ENCODE measurements around the gene ACTL7B. TPM values are rescaled to one million over a fixed set of nuclear protein-coding genes. Genes with fewer than 3 reads are reported as not detected.

Gene ACTL7B
- total and polyA plus RNA-seq, 2 of the 4 experiments (the other 2 are of a cell fraction) = not detected

DNA sequence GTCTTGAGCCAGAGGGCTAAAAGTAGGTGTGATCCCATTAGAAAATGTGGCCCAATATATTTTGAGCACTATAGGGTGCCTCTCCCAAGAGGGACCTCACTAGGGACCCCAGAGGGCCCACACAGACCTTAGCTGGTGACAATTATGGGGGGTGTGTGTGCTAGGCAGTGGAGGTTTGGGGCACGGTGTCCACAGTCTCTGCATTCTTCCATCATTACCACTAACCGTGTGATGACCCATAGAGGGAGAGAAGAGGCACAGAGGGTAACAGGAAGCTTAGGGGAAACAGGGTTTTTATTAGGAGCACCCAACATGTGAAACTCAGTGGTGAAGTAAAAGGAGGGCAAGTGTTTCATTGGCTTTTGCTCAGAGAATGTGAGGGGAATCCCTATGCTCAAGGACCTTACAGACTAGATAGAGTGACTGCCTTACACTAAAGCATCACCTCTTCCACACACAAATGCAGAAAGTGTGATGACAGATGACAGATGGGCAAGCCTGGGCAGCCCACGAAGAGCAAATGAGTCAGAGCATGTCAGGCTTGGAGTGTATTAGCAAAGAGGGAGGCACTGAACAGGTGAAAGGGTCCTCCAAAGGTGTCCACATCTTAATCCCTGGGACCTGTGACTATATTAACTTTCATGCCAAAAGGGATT lies 3.8 kb upstream of the ACTL7B start:
- Histone ChIP-seq H2AK9ac (replicated peaks; ENCODE audit: low read depth, low read length, poor library complexity) (no peak overlapping the region), H2BK15ac (ENCODE audit: low read depth, low read length) (no peak overlapping the region), H3K9me3 (ENCODE audit: control insufficient read depth, insufficient read depth, low read length) (no peaks in the 10 kb centered on the region), H4K91ac (ENCODE audit: insufficient read depth, low read depth, low read length) (no peak overlapping the region), H3K9me1 (ENCODE audit: insufficient read depth, low read length) (no peaks in the 10 kb centered on the region), H3K56ac (ENCODE audit: extremely low read depth, insufficient read depth, low read length) (no peak overlapping the region), H4K20me1 (ENCODE audit: insufficient read depth, low read length) (no peaks in the 10 kb centered on the region), H4K5ac (ENCODE audit: low read depth, low read length) (no peak overlapping the region), H3K36me3 (ENCODE audit: control insufficient read depth, insufficient read depth, low read length) (no peaks in the 10 kb centered on the region), H3K79me1 (ENCODE audit: low read depth in 1 of 2, low read length in 2 of 2) (no peaks in the 10 kb centered on the region), H4K8ac (ENCODE audit: low read depth in 2 of 2, low read length in 2 of 2) (no peak overlapping the region), H3K4ac (ENCODE audit: low read depth, low read length) (no peak overlapping the region), H3K27me3 (ENCODE audit: control insufficient read depth, insufficient read depth, low read length) (peaks cover 2% of the 10 kb centered on the region), H2BK20ac (ENCODE audit: low read depth, low read length) (no peak overlapping the region), H3K4me3 (ENCODE audit: insufficient read depth, low read depth, low read length) (no peak overlapping the region), H3K9ac (ENCODE audit: low read depth, low read length) (no peak overlapping the region), H2BK120ac (ENCODE audit: low read depth, low read length) (no peak overlapping the region), H3K23ac (ENCODE audit: low read depth, low read length) (no peak overlapping the region), H2BK5ac (ENCODE audit: low read depth, low read length, poor library complexity, severe bottlenecking) (no peak overlapping the region), H3K14ac (replicated peaks; ENCODE audit: low read depth, low read length) (no peak overlapping the region), H3K4me1 (ENCODE audit: control insufficient read depth, insufficient read depth, low read length) (no peaks in the 10 kb centered on the region), H2AFZ (replicated peaks; ENCODE audit: low read length, poor library complexity) (no peak overlapping the region), H3K18ac (ENCODE audit: low read depth, low read length) (no peak overlapping the region), H3K4me2 (ENCODE audit: low read depth, low read length) (no peak overlapping the region), H2AK5ac (ENCODE audit: low read depth, low read length) (no peak overlapping the region), H3K27ac (ENCODE audit: insufficient read depth, low read length) (no peak overlapping the region)
- DNase-seq (no peak), ATAC-seq (ENCODE audit: low read depth) (no peak)
- TF ChIP-seq, protein P1, sequence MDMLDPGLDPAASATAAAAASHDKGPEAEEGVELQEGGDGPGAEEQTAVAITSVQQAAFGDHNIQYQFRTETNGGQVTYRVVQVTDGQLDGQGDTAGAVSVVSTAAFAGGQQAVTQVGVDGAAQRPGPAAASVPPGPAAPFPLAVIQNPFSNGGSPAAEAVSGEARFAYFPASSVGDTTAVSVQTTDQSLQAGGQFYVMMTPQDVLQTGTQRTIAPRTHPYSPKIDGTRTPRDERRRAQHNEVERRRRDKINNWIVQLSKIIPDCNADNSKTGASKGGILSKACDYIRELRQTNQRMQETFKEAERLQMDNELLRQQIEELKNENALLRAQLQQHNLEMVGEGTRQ (IDR thresholded peaks at IDR 0.05; ENCODE audit: low read depth, low read length) = no peak
- TF ChIP-seq, protein P2, sequence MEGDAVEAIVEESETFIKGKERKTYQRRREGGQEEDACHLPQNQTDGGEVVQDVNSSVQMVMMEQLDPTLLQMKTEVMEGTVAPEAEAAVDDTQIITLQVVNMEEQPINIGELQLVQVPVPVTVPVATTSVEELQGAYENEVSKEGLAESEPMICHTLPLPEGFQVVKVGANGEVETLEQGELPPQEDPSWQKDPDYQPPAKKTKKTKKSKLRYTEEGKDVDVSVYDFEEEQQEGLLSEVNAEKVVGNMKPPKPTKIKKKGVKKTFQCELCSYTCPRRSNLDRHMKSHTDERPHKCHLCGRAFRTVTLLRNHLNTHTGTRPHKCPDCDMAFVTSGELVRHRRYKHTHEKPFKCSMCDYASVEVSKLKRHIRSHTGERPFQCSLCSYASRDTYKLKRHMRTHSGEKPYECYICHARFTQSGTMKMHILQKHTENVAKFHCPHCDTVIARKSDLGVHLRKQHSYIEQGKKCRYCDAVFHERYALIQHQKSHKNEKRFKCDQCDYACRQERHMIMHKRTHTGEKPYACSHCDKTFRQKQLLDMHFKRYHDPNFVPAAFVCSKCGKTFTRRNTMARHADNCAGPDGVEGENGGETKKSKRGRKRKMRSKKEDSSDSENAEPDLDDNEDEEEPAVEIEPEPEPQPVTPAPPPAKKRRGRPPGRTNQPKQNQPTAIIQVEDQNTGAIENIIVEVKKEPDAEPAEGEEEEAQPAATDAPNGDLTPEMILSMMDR (conservative IDR thresholded peaks at IDR 0.05; ENCODE audit: low read depth, low read length) = no peak
- TF ChIP-seq RFX5 (IDR thresholded peaks at IDR 0.05; ENCODE audit: low read depth, low read length) = no peak
- TF ChIP-seq SMC3 (IDR thresholded peaks at IDR 0.05; ENCODE audit: low read depth, low read length) = no peak
- no peak for TF ChIP-seq RCOR1 (IDR thresholded peaks at IDR 0.05; ENCODE audit: insufficient replicate concordance, low read length)
- TF ChIP-seq NFE2L2 (IDR thresholded peaks at IDR 0.05; ENCODE audit: low read depth, low read length) = no peak
- TF ChIP-seq FOS (IDR thresholded peaks at IDR 0.05; ENCODE audit: low read depth, low read length) = no peak
- no peak for TF ChIP-seq CHD1 (IDR thresholded peaks at IDR 0.05; ENCODE audit: low read depth, low read length)
- TF ChIP-seq, protein P3, sequence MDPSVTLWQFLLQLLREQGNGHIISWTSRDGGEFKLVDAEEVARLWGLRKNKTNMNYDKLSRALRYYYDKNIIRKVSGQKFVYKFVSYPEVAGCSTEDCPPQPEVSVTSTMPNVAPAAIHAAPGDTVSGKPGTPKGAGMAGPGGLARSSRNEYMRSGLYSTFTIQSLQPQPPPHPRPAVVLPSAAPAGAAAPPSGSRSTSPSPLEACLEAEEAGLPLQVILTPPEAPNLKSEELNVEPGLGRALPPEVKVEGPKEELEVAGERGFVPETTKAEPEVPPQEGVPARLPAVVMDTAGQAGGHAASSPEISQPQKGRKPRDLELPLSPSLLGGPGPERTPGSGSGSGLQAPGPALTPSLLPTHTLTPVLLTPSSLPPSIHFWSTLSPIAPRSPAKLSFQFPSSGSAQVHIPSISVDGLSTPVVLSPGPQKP (IDR thresholded peaks at IDR 0.05; ENCODE audit: borderline replicate concordance, low read depth, low read length) = no peak
- no peak for TF ChIP-seq MAZ (IDR thresholded peaks at IDR 0.05; ENCODE audit: borderline replicate concordance, low read depth, low read length)
- TF ChIP-seq RAD21 (IDR thresholded peaks at IDR 0.05; ENCODE audit: low read length) = no peak
- dilution Hi-C loops (cut with HindIII; ENCODE audit: low sequenced_read_pairs, unreplicated experiment) (no loop called here), in situ Hi-C loops (cut with MboI; ENCODE audit: low sequenced_read_pairs) (no loop called here), intact Hi-C loops (cut with micrococcal nuclease) (no loop called here)
- WGBS, 2 experiments (ENCODE audit: extremely low coverage in 2 of 2, insufficient read length in 1 of 2) = 17% methylated on average over 1 of the region's 3 CpGs; no CpG with 5 or more reads in 1 of the 2 experiments
- no TSS peak for BruUV-seq (replicated peaks)
- ChIA-PET CTCF (no interaction called here), POLR2A (ENCODE audit: unreplicated experiment) (no interaction called here)

Data from IMR-90 (cell line).